GM20000 (cell line): ENCODE results near the gene SULT1E1.

ENCODE experiments used
- DNase-seq: peaks from one replicate; pipeline ENCODE4 v3.0.0; 2012; ENCODE audit warnings: low spot score
- CTCF ChIP-seq: IDR thresholded peaks from 2 replicates; pipeline ENCODE4 v1.5.1; 2012; ENCODE audit warnings: mild to moderate bottlenecking, control low read depth; ENCODE audit errors: extremely low read depth, missing control alignments

The SULT1E1 gene

GRCh38 chr4:69823481-69824186 is 36.3 kb downstream of the SULT1E1 start:
- peak; percentile 62 for TF ChIP-seq CTCF
- no peak for DNase-seq

- no peak for DNase-seq
- no peak for TF ChIP-seq CTCF
Observed at GRCh38 chr4:69823048-69823447, 36.9 kb downstream of the SULT1E1 start.

- TF ChIP-seq CTCF: no peak
- DNase-seq: no peak
Observed at GRCh38 chr4:69822198-69822597, 37.7 kb downstream of the SULT1E1 start.

GRCh38 chr4:69818060-69818639 is 41.8 kb downstream of the SULT1E1 start:
- no peak for TF ChIP-seq CTCF
- no peak for DNase-seq

GRCh38 chr4:69816236-69816635 is 43.7 kb downstream of the SULT1E1 start:
- no peak for TF ChIP-seq CTCF
- DNase-seq: no peak

- no peak for DNase-seq
- TF ChIP-seq CTCF: no peak
Observed at GRCh38 chr4:69813628-69814027, 46.3 kb downstream of the SULT1E1 start.

- no peak for DNase-seq
- no peak for TF ChIP-seq CTCF
Observed at GRCh38 chr4:69811166-69811565, 48.8 kb downstream of the SULT1E1 start.
